Nephron (organoid): ENCODE data around the gene TRPT1.
A peak's percentile ranks its signal among the peaks of the same experiment; 100 is the strongest.

ENCODE experiments used
- H3K27ac Mint-ChIP-seq, 3 experiments: 2 replicates each; pipeline ENCODE4 v1.8.0; 2020; ENCODE audit warnings: mixed read lengths in 3 of 3, mild to moderate bottlenecking in 2 of 3, moderate library complexity in 1 of 3
- H3K27me3 Mint-ChIP-seq: 2 replicates; pipeline ENCODE4 v1.8.0; 2021; ENCODE audit warnings: low read depth, mild to moderate bottlenecking, moderate library complexity, mixed read lengths
- H3K36me3 Mint-ChIP-seq: 2 replicates; pipeline ENCODE4 v1.8.0; 2020; ENCODE audit warnings: low read depth, mixed read lengths
- H3K4me1 Mint-ChIP-seq: 2 replicates; pipeline ENCODE4 v1.8.0; 2020; ENCODE audit warnings: mixed read lengths
- H3K4me3 Mint-ChIP-seq, 3 experiments: 2 replicates each; pipeline ENCODE4 v1.8.0; 2020; ENCODE audit warnings: mild to moderate bottlenecking in 3 of 3, mixed read lengths in 3 of 3, moderate library complexity in 2 of 3
- H3K9me3 Mint-ChIP-seq: 2 replicates; pipeline ENCODE4 v1.8.0; 2020; ENCODE audit warnings: mixed read lengths
- CTCF ChIP-seq, 3 experiments: fragments of 200-600 bp; sonication (generic); IDR thresholded peaks; one replicate each; pipeline ENCODE4 v1.5.0; 2021; ENCODE audit warnings: antibody characterized with exemption in 3 of 3; ENCODE audit not compliant: unreplicated experiment in 3 of 3

The TRPT1 gene

GRCh38 chr11:64251016-64251752 lies 25.2 kb upstream of the TRPT1 start, which contains the start of gene PLCB3:
PLCB3 (plus strand) TSS chr11:64251530; CDS start chr11:64251650, 120 bp downstream.
- H3K4me3 Mint-ChIP-seq: peak within 1 kb of the TSS; percentile 89 to 91 (median 89)
- no peaks in the 10 kb centered on the region for H3K27me3 Mint-ChIP-seq
- peak; percentile 75 to 87 (median 83) for TF ChIP-seq CTCF (IDR thresholded peaks at IDR 0.05; ENCODE audit: unreplicated experiment in 3 of 3)
- H3K4me1 Mint-ChIP-seq: peaks cover 19% of the 10 kb centered on the region
- H3K27ac Mint-ChIP-seq: peak within 1 kb of the TSS in 1 of 3 experiments; percentile 66
- peaks cover 3% of the 10 kb centered on the region for H3K36me3 Mint-ChIP-seq
- H3K9me3 Mint-ChIP-seq: no peaks in the 10 kb centered on the region

GRCh38 chr11:64250415-64251015 lies 24.5 kb upstream of the TRPT1 start:
- Mint-ChIP-seq H3K36me3 (peaks cover 3% of the 10 kb centered on the region), H3K27me3 (no peaks in the 10 kb centered on the region), H3K27ac (no peak overlapping the region), H3K4me3 (peak overlapping the region; percentile 80 to 89 (median 83)), H3K9me3 (no peaks in the 10 kb centered on the region), H3K4me1 (peaks cover 19% of the 10 kb centered on the region)
- TF ChIP-seq CTCF (IDR thresholded peaks at IDR 0.05; ENCODE audit: unreplicated experiment in 3 of 3): no peak

- Mint-ChIP-seq H3K36me3 (peaks cover 3% of the 10 kb centered on the region), H3K4me1 (peaks cover 19% of the 10 kb centered on the region), H3K27ac (peak overlapping the region in 2 of 3 experiments; percentile 41 to 72), H3K4me3 (peak overlapping the region; percentile 55 to 93 (median 89)), H3K9me3 (no peaks in the 10 kb centered on the region), H3K27me3 (no peaks in the 10 kb centered on the region)
- no peak for TF ChIP-seq CTCF (IDR thresholded peaks at IDR 0.05; ENCODE audit: unreplicated experiment in 3 of 3)
These were observed 23.8 kb upstream of the TRPT1 start for GRCh38 chr11:64249563-64250414.

- Mint-ChIP-seq H3K9me3 (no peaks in the 10 kb centered on the region), H3K4me3 (peak overlapping the region; percentile 55 to 93 (median 89)), H3K36me3 (peaks cover 3% of the 10 kb centered on the region), H3K4me1 (peaks cover 19% of the 10 kb centered on the region), H3K27ac (peak overlapping the region in 1 of 3 experiments; percentile 41), H3K27me3 (no peaks in the 10 kb centered on the region)
- TF ChIP-seq CTCF (IDR thresholded peaks at IDR 0.05; ENCODE audit: unreplicated experiment in 3 of 3): no peak
These were observed 23.1 kb upstream of the TRPT1 start for GRCh38 chr11:64249038-64249437.

- Mint-ChIP-seq H3K36me3 (peaks cover under 1% of the 10 kb centered on the region), H3K4me3 (peak overlapping the region; percentile 88 to 93 (median 89)), H3K4me1 (peaks cover 22% of the 10 kb centered on the region), H3K27me3 (no peaks in the 10 kb centered on the region), H3K9me3 (no peaks in the 10 kb centered on the region), H3K27ac (no peak overlapping the region)
- no peak for TF ChIP-seq CTCF (IDR thresholded peaks at IDR 0.05; ENCODE audit: unreplicated experiment in 3 of 3)
These were observed 22.6 kb upstream of the TRPT1 start for GRCh38 chr11:64248578-64248977.
